Measurements from ENCODE around the gene KCNIP4. TPM values are rescaled to one million over a fixed set of nuclear protein-coding genes. Genes with fewer than 3 reads are reported as not detected.

Gene KCNIP4
- total and polyA plus RNA-seq, 2 of the 8 experiments (the other 6 are each of a cell fraction or from before 2014, with no cell fraction given): 0.06 TPM; not detected in 1

- no peak for TF ChIP-seq MAFK (IDR thresholded peaks at IDR 0.05; ENCODE audit: low read depth, low read length)
- no peak for TF ChIP-seq CBX8 (IDR thresholded peaks at IDR 0.05; ENCODE audit: borderline replicate concordance, low read depth, low read length)
- TF ChIP-seq ATF2 (IDR thresholded peaks at IDR 0.05; ENCODE audit: low read length): no peak
Observed at GRCh38 chr4:21181716-21182115, 766.9 kb downstream of the KCNIP4 start (continued).

Measured in H1 (cell line).